ENCODE results near the gene TCEANC.

The TCEANC gene

DNA sequence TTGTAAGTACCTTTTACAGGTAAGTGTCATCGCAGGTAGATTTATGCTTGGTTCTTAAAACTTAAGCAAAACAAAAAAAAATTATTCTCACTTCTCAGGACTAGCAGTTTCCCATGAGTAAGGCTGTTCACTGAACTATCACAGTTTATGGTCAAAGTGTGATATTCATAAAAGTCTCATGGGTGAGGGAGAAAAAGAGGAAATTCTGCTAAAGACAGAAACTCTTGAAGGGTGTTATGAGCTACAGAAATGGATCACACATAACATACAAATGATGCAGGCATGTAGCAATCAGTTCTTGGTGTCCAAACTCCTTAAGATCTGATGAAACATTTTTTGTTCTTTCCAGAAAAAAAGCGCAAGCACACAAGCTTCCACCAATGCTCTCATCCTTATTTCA is 44.5 kb downstream of the TCEANC start:
- TF ChIP-seq HOXA7 (CRISPR knock-in tag; IDR thresholded peaks at IDR 0.05; ENCODE audit: borderline replicate concordance) = no peak
- TF ChIP-seq, protein P1, sequence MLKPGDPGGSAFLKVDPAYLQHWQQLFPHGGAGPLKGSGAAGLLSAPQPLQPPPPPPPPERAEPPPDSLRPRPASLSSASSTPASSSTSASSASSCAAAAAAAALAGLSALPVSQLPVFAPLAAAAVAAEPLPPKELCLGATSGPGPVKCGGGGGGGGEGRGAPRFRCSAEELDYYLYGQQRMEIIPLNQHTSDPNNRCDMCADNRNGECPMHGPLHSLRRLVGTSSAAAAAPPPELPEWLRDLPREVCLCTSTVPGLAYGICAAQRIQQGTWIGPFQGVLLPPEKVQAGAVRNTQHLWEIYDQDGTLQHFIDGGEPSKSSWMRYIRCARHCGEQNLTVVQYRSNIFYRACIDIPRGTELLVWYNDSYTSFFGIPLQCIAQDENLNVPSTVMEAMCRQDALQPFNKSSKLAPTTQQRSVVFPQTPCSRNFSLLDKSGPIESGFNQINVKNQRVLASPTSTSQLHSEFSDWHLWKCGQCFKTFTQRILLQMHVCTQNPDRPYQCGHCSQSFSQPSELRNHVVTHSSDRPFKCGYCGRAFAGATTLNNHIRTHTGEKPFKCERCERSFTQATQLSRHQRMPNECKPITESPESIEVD (tag by site-specific recombination; IDR thresholded peaks at IDR 0.05) = 0 out of 2 replicates have a peak, but pooled peaks have one; percentile 28
- TF ChIP-seq, protein P2, sequence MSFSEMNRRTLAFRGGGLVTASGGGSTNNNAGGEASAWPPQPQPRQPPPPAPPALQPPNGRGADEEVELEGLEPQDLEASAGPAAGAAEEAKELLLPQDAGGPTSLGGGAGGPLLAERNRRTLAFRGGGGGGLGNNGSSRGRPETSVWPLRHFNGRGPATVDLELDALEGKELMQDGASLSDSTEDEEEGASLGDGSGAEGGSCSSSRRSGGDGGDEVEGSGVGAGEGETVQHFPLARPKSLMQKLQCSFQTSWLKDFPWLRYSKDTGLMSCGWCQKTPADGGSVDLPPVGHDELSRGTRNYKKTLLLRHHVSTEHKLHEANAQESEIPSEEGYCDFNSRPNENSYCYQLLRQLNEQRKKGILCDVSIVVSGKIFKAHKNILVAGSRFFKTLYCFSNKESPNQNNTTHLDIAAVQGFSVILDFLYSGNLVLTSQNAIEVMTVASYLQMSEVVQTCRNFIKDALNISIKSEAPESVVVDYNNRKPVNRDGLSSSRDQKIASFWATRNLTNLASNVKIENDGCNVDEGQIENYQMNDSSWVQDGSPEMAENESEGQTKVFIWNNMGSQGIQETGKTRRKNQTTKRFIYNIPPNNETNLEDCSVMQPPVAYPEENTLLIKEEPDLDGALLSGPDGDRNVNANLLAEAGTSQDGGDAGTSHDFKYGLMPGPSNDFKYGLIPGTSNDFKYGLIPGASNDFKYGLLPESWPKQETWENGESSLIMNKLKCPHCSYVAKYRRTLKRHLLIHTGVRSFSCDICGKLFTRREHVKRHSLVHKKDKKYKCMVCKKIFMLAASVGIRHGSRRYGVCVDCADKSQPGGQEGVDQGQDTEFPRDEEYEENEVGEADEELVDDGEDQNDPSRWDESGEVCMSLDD (tag by site-specific recombination; IDR thresholded peaks at IDR 0.05) = no peak
- CTCF ChIA-PET = interaction anchor here (0.8 to 1.8 kb wide), 5 partner anchors 10 to 51 kb away, joined by 3 to 5 read pairs (median 4); no protein-coding TSS in a partner anchor
- H3K27ac ChIP-seq (ENCODE audit: extremely low read depth, low read depth, low read length) = no peak overlapping the region
- peaks cover 26% of the 10 kb centered on the region for H3K4me1 ChIP-seq (ENCODE audit: control insufficient read depth, insufficient read depth, low read length)
- POLR2A ChIA-PET = interaction anchor here (0.7 to 6.8 kb wide), 5 partner anchors 8 to 332 kb away, joined by 3 to 46 read pairs (median 8); partner anchors contain the start of genes GEMIN8, OFD1, RAB9A and TRAPPC2
- no peak overlapping the region for H3K4me3 ChIP-seq (ENCODE audit: low read depth, low read length)
- no peaks in the 10 kb centered on the region for H3K9me3 ChIP-seq (ENCODE audit: control insufficient read depth, insufficient read depth, low read depth, low read length)
- peaks cover 6 to 8% of the 10 kb centered on the region in 2 experiments; a peak in 2 of 3 replicates for H3K36me3 ChIP-seq (ENCODE audit: control insufficient read depth in 2 of 2, insufficient read depth in 1 of 2, low read length in 2 of 2)

DNA sequence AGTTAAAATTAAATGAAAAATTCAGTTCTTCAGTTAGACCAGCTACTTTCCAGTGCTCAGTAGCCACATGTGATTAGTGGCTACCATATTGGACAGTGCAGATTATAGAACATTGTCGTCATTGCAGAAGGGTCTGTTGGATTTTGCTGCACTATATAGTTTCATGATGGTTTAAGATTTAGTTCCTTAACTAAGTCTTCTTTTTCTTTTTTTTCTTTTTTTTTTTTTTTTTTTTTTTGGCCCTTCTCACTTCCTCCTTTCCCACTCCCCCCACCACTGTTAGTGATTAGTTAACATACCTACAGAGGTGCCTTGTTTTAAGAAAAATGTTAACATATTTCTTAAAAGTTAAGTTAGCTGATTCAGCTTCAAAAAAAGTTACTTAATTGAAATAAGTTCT is 45.0 kb downstream of the TCEANC start:
- Histone ChIP-seq H3K27ac (ENCODE audit: extremely low read depth, low read depth, low read length) (no peak overlapping the region), H3K36me3 (ENCODE audit: control insufficient read depth in 2 of 2, insufficient read depth in 1 of 2, low read length in 2 of 2) (peaks cover 8% of the 10 kb centered on the region in 2 experiments; a peak in 2 of 3 replicates), H3K9me3 (ENCODE audit: control insufficient read depth, insufficient read depth, low read depth, low read length) (no peaks in the 10 kb centered on the region), H3K4me1 (ENCODE audit: control insufficient read depth, insufficient read depth, low read length) (peaks cover 21% of the 10 kb centered on the region), H3K4me3 (ENCODE audit: low read depth, low read length) (no peak overlapping the region)
- CTCF ChIA-PET = interaction anchor here (0.6 to 1.8 kb wide), 5 partner anchors 29 to 341 kb away, joined by 3 to 5 read pairs (median 4); no protein-coding TSS in a partner anchor
- POLR2A ChIA-PET = interaction anchor here (0.7 to 6.8 kb wide), 5 partner anchors 8 to 332 kb away, joined by 3 to 46 read pairs (median 8); partner anchors contain the start of genes GEMIN8, OFD1, RAB9A and TRAPPC2
- TF ChIP-seq ZNF221 (tag by site-specific recombination; IDR thresholded peaks at IDR 0.05; ENCODE audit: borderline replicate concordance) (no peak), GLIS2 (tag by site-specific recombination; IDR thresholded peaks at IDR 0.05) (no peak), HOXC10 (CRISPR knock-in tag; IDR thresholded peaks at IDR 0.05) (no peak)

DNA sequence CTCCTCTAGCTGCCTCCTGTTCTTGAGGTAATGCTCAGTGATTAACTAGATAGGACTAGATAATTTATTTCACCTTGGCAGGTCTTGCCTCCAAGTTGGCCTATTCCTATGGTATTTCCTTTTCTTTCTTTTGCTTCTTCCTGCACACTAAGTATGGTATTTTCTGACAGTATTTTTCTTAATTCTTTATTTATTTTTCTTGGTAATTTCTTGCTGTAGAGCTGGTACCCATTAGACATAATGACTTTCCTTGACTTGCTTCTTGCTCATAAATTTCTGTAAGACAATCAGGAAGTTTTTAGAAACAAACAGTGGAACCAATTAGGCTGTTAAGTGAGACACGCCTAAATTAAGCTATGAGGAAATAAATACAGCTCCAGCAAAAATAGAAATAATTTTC is 45.5 kb downstream of the TCEANC start:
- ChIA-PET CTCF (interaction anchor here (0.6 to 1.8 kb wide), 7 partner anchors 29 to 340 kb away, joined by 3 to 5 read pairs (median 4); no protein-coding TSS in a partner anchor), POLR2A (interaction anchor here (0.9 to 2.3 kb wide), 4 partner anchors 9 to 331 kb away, joined by 3 to 9 read pairs (median 8); partner anchors contain the start of genes GEMIN8, OFD1, RAB9A and TRAPPC2)
- no peak for TF ChIP-seq GLI4 (tag by site-specific recombination; IDR thresholded peaks at IDR 0.05)
- TF ChIP-seq, protein P3, sequence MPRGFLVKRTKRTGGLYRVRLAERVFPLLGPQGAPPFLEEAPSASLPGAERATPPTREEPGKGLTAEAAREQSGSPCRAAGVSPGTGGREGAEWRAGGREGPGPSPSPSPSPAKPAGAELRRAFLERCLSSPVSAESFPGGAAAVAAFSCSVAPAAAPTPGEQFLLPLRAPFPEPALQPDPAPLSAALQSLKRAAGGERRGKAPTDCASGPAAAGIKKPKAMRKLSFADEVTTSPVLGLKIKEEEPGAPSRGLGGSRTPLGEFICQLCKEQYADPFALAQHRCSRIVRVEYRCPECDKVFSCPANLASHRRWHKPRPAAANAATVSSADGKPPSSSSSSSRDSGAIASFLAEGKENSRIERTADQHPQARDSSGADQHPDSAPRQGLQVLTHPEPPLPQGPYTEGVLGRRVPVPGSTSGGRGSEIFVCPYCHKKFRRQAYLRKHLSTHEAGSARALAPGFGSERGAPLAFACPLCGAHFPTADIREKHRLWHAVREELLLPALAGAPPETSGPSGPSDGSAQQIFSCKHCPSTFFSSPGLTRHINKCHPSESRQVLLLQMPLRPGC (tag by site-specific recombination; IDR thresholded peaks at IDR 0.05) = 0 out of 2 replicates have a peak, but pooled peaks have one; percentile 27
- no peak for TF ChIP-seq ZNF776 (tag by site-specific recombination; IDR thresholded peaks at IDR 0.05; ENCODE audit: borderline replicate concordance)
- no peak for TF ChIP-seq ZNF558 (tag by site-specific recombination; IDR thresholded peaks at IDR 0.05)
- no peak for TF ChIP-seq ZNF555 (tag by site-specific recombination; conservative IDR thresholded peaks at IDR 0.05)
- no peak for TF ChIP-seq SP7 (tag by site-specific recombination; IDR thresholded peaks at IDR 0.05)
- TF ChIP-seq, protein P4, sequence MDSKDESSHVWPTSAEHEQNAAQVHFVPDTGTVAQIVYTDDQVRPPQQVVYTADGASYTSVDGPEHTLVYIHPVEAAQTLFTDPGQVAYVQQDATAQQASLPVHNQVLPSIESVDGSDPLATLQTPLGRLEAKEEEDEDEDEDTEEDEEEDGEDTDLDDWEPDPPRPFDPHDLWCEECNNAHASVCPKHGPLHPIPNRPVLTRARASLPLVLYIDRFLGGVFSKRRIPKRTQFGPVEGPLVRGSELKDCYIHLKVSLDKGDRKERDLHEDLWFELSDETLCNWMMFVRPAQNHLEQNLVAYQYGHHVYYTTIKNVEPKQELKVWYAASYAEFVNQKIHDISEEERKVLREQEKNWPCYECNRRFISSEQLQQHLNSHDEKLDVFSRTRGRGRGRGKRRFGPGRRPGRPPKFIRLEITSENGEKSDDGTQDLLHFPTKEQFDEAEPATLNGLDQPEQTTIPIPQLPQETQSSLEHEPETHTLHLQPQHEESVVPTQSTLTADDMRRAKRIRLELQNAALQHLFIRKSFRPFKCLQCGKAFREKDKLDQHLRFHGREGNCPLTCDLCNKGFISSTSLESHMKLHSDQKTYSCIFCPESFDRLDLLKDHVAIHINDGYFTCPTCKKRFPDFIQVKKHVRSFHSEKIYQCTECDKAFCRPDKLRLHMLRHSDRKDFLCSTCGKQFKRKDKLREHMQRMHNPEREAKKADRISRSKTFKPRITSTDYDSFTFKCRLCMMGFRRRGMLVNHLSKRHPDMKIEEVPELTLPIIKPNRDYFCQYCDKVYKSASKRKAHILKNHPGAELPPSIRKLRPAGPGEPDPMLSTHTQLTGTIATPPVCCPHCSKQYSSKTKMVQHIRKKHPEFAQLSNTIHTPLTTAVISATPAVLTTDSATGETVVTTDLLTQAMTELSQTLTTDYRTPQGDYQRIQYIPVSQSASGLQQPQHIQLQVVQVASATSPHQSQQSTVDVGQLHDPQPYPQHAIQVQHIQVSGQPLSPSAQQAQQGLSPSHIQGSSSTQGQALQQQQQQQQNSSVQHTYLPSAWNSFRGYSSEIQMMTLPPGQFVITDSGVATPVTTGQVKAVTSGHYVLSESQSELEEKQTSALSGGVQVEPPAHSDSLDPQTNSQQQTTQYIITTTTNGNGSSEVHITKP (tag by site-specific recombination; IDR thresholded peaks at IDR 0.05) = no peak
- TF ChIP-seq KLF10 (tag by site-specific recombination; IDR thresholded peaks at IDR 0.05) = 0 out of 2 replicates have a peak, but pooled peaks have one; percentile 24
- TF ChIP-seq ZNF629 (tag by site-specific recombination; IDR thresholded peaks at IDR 0.05) = peak; percentile 47
- TF ChIP-seq, protein P5, sequence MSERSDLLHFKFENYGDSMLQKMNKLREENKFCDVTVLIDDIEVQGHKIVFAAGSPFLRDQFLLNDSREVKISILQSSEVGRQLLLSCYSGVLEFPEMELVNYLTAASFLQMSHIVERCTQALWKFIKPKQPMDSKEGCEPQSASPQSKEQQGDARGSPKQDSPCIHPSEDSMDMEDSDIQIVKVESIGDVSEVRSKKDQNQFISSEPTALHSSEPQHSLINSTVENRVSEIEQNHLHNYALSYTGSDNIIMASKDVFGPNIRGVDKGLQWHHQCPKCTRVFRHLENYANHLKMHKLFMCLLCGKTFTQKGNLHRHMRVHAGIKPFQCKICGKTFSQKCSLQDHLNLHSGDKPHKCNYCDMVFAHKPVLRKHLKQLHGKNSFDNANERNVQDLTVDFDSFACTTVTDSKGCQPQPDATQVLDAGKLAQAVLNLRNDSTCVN (tag by site-specific recombination; optimal IDR thresholded peaks at IDR 0.05) = no peak
- TF ChIP-seq, protein P6, sequence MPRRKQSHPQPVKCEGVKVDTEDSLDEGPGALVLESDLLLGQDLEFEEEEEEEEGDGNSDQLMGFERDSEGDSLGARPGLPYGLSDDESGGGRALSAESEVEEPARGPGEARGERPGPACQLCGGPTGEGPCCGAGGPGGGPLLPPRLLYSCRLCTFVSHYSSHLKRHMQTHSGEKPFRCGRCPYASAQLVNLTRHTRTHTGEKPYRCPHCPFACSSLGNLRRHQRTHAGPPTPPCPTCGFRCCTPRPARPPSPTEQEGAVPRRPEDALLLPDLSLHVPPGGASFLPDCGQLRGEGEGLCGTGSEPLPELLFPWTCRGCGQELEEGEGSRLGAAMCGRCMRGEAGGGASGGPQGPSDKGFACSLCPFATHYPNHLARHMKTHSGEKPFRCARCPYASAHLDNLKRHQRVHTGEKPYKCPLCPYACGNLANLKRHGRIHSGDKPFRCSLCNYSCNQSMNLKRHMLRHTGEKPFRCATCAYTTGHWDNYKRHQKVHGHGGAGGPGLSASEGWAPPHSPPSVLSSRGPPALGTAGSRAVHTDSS (tag by site-specific recombination; IDR thresholded peaks at IDR 0.05) = no peak

More for the DNA sequence above, 45.5 kb downstream of the TCEANC start:
- Histone ChIP-seq H3K9me3 (ENCODE audit: control insufficient read depth, insufficient read depth, low read depth, low read length) (no peaks in the 10 kb centered on the region), H3K27ac (ENCODE audit: extremely low read depth, low read depth, low read length) (no peak overlapping the region), H3K4me3 (ENCODE audit: low read depth, low read length) (no peak overlapping the region), H3K36me3 (ENCODE audit: control insufficient read depth in 2 of 2, insufficient read depth in 1 of 2, low read length in 2 of 2) (peaks cover 8% of the 10 kb centered on the region in 2 experiments; a peak in 2 of 3 replicates), H3K4me1 (ENCODE audit: control insufficient read depth, insufficient read depth, low read length) (peaks cover 16% of the 10 kb centered on the region)
